T47D (cell line): ENCODE data around the gene ARRDC5.
"Not testable (repeated sequence)": the region's sequence is repeated elsewhere in the genome, so short reads cannot be mapped to it uniquely, and the experiment has no call there.

Experiments used
- DNase-seq, 2 experiments: peaks; one replicate each; pipeline versions ENCODE4 v3.0.0 to v3.0.0-alpha.2; 2011 to 2012; ENCODE audit warnings: low read depth in 1 of 2, low spot score in 1 of 2
- JUND ChIP-seq: IDR thresholded peaks from 2 replicates; pipeline ENCODE4 v1.6.1; 2012; ENCODE audit warnings: low read depth
- in situ Hi-C: cut with HindIII; loops from 2 replicates; pipeline ENCODE4 v1.10.0; 2016; ENCODE audit warnings: low sequenced_read_pairs, low pct_unique_long_range_greater_than_20kb

Gene ARRDC5

GRCh38 chr19:4849019-4849418 lies 53.7 kb downstream of the ARRDC5 start:
- in situ Hi-C loops: no loop called here
- no peak for TF ChIP-seq JUND
- DNase-seq: no peak

GRCh38 chr19:4847190-4847973 lies 55.3 kb downstream of the ARRDC5 start:
- in situ Hi-C loops: no loop called here
- no peak for DNase-seq
- TF ChIP-seq JUND: no peak

- DNase-seq, in situ Hi-C loops: not testable (repeated sequence)
Observed at GRCh38 chr19:4845975-4846374, 56.7 kb downstream of the ARRDC5 start.

DNA sequence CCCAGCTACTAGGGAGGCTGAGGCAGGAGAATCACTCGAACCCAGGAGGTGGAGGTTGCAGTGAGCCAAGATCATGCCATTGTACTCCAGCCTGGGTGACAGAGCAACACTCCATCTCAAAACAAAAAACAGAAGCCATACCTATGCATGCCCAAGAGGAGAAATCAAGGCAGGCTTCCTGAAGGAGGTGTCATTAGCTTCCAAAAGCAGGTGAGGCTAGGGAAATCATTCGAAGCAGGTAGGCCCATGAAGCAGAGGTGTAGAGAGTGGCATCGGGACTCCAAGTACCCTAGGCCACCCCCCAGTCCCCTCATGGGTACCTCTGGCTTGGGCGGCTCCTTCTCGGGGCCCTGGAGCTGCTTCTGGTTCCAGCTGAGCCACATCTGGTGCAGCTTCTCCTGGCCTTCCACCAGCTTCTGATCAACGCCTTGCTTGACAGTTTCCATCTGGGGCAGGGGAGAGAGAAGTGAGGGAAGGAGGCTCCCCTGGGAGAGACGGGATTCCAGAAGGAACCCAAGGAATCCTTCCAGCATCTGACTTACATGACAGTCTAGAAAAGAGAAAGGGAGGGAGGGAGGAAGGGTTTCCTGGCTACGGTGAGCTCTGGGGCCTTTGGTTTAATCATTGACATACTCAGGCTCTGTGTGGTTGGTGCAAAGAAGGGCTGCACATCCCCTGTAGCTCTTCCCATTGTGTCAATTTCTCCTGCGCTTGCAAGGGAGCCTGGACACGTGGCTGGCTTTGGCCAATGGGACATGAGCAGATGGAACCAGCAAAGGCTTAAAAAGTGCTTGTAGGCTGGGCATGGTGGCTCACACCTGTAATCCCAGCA lies 58.1 kb downstream of the ARRDC5 start:
- no peak for TF ChIP-seq JUND
- no peak for DNase-seq

DNA sequence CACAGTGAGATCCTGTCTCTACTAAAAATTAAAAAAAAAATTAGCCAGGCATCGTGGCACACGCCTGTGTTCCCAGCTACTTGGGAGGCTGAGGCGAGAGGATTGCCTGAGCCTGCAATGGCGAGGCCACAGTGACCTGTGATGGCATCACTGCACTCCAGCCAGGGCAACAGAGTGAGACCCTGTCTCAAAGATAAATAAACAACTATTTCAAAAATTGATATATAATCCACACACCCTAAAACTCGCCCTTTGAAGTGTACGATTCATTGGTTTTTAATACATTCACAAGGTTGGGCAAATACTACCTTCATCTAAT lies 59.1 kb downstream of the ARRDC5 start:
- in situ Hi-C loops: no loop called here
- DNase-seq: no peak
- TF ChIP-seq JUND: no peak

More for the DNA sequence above, 58.1 kb downstream of the ARRDC5 start:
- in situ Hi-C loops: no loop called here
